Ishikawa (cell line): Measurements from ENCODE around the gene TBCD.

Source experiments
- CEBPB ChIP-seq: IDR thresholded peaks from 2 replicates; pipeline ENCODE4 v1.6.1; 2012
- CREB1 ChIP-seq: IDR thresholded peaks from 2 replicates; pipeline ENCODE4 v1.6.1; 2012; ENCODE audit warnings: low read depth
- EGR1 ChIP-seq: IDR thresholded peaks from 2 replicates; pipeline ENCODE4 v1.6.1; 2012
- EP300 ChIP-seq: IDR thresholded peaks from 2 replicates; pipeline ENCODE4 v1.6.1; 2012; ENCODE audit warnings: borderline replicate concordance
- FOXM1 ChIP-seq: IDR thresholded peaks from 2 replicates; pipeline ENCODE4 v1.6.1; 2012; ENCODE audit warnings: low read depth, borderline replicate concordance
- MAX ChIP-seq: IDR thresholded peaks from 2 replicates; pipeline ENCODE4 v1.6.1; 2012
- NFIC ChIP-seq: IDR thresholded peaks from 2 replicates; pipeline ENCODE4 v1.6.1; 2012
- RAD21 ChIP-seq: IDR thresholded peaks from 2 replicates; pipeline ENCODE4 v1.6.1; 2012; ENCODE audit warnings: low read depth
- REST ChIP-seq: IDR thresholded peaks from 2 replicates; pipeline ENCODE4 v1.6.1; 2012; ENCODE audit warnings: low read depth, mild to moderate bottlenecking
- TAF1 ChIP-seq: IDR thresholded peaks from 2 replicates; pipeline ENCODE4 v1.6.1; 2012; ENCODE audit warnings: low read depth, mild to moderate bottlenecking
- TCF12 ChIP-seq: IDR thresholded peaks from 2 replicates; pipeline ENCODE4 v1.6.1; 2012; ENCODE audit warnings: low read depth
- TEAD4 ChIP-seq: IDR thresholded peaks from 2 replicates; pipeline ENCODE4 v1.6.1; 2012
- YY1 ChIP-seq: IDR thresholded peaks from 2 replicates; pipeline ENCODE4 v1.6.1; 2012; ENCODE audit warnings: low read depth
- ZBTB7A ChIP-seq: IDR thresholded peaks from 2 replicates; pipeline ENCODE4 v1.6.1; 2012; ENCODE audit warnings: low read depth
- TF ChIP-seq, protein P1 (sequence below): IDR thresholded peaks from 2 replicates; pipeline ENCODE4 v1.6.1; 2012

TBCD gene

GRCh38 chr17:82888583-82889495, 137.0 kb downstream of the TBCD start:
- TF ChIP-seq, protein P1, sequence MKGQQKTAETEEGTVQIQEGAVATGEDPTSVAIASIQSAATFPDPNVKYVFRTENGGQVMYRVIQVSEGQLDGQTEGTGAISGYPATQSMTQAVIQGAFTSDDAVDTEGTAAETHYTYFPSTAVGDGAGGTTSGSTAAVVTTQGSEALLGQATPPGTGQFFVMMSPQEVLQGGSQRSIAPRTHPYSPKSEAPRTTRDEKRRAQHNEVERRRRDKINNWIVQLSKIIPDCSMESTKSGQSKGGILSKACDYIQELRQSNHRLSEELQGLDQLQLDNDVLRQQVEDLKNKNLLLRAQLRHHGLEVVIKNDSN, result peak; percentile 76
- TF ChIP-seq MAX, result peak; percentile 91
- TF ChIP-seq RAD21, result 0 out of 2 replicates have a peak, but pooled peaks have one; percentile 3
- TF ChIP-seq EGR1, result no peak

GRCh38 chr17:82889496-82890338, 137.9 kb downstream of the TBCD start:
- peak; percentile 96 for TF ChIP-seq TEAD4
- TF ChIP-seq YY1, result no peak
- no peak for TF ChIP-seq MAX
- TF ChIP-seq RAD21, result peak; percentile 26; the same call in 1 of the 2 replicates
- TF ChIP-seq EGR1, result no peak
- TF ChIP-seq ZBTB7A, result no peak
- TF ChIP-seq FOXM1, result peak; percentile 65; the same call in 1 of the 2 replicates
- TF ChIP-seq, protein P1, result no peak
- peak; percentile 91 for TF ChIP-seq TCF12
- peak; percentile 28; the same call in 1 of the 2 replicates for TF ChIP-seq CEBPB
- peak; percentile 80; the same call in 1 of the 2 replicates for TF ChIP-seq EP300
- peak; percentile 83 for TF ChIP-seq NFIC
- TF ChIP-seq CREB1, result peak; percentile 12; the same call in 1 of the 2 replicates
- no peak for TF ChIP-seq TAF1
- no peak for TF ChIP-seq REST

GRCh38 chr17:82890339-82890730, 138.5 kb downstream of the TBCD start:
- TF ChIP-seq EGR1 (no peak), REST (no peak), CREB1 (no peak), MAX (no peak), TEAD4 (no peak), ZBTB7A (no peak), CEBPB (no peak), TAF1 (no peak), RAD21 (no peak), TCF12 (no peak), YY1 (no peak), NFIC (no peak), EP300 (no peak), FOXM1 (no peak)
- TF ChIP-seq, protein P1, result no peak

- TF ChIP-seq REST (no peak), EGR1 (no peak), EP300 (no peak), TCF12 (no peak), NFIC (no peak), YY1 (no peak)
Measured at GRCh38 chr17:82890926-82891678, 139.2 kb downstream of the TBCD start.
